Kasumi-1 (cell line): ENCODE data around the gene CEP19.
"Not testable (repeated sequence)": the region's sequence is repeated elsewhere in the genome, so short reads cannot be mapped to it uniquely, and the experiment has no call there.

ENCODE experiments used
- DNase-seq, 2 experiments: peaks; one replicate each; lab custom pipeline; 2025; lab: John Stamatoyannopoulos, UW

The CEP19 gene

GRCh38 chr3:196711838-196712513 lies at the start of gene CEP19, which contains the start of gene PIGX:
CEP19 (minus strand) TSS chr3:196712250; CDS start chr3:196708657, 3,593 bp downstream.
PIGX (plus strand) TSS chr3:196712377.
- DNase-seq = peak; percentile 64 to 68

- no peak for DNase-seq
Observed at GRCh38 chr3:196757876-196758739, 46.1 kb upstream of the CEP19 start.

GRCh38 chr3:196756732-196757131 lies 44.7 kb upstream of the CEP19 start:
- DNase-seq = no peak

- DNase-seq = peak; percentile 25 to 43
Observed at GRCh38 chr3:196754091-196754981, 42.3 kb upstream of the CEP19 start.

- no peak for DNase-seq
Observed at GRCh38 chr3:196753201-196753600, 41.2 kb upstream of the CEP19 start.

DNA sequence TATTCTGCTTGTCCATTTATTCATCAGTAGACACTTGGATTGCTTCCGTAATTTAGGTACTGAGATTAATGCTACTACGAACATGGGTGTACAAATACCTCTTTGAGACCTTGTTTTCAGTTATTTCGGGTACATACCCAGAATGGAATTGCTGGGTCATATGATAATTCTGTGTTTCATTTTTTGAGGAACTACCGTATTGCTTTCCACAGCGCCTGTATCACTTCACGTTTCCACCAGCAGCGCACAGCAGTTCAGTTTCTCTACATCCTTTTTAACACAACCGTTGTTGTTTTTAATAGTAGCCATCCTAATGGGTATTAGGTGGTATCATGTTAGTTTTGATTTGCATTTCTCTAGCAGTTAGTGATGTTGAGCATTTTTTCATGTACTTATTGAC lies 37.1 kb upstream of the CEP19 start:
- peak; percentile 49 to 57 for DNase-seq

- DNase-seq = not testable (repeated sequence)
Observed at GRCh38 chr3:196743569-196743968, 31.5 kb upstream of the CEP19 start.

DNA sequence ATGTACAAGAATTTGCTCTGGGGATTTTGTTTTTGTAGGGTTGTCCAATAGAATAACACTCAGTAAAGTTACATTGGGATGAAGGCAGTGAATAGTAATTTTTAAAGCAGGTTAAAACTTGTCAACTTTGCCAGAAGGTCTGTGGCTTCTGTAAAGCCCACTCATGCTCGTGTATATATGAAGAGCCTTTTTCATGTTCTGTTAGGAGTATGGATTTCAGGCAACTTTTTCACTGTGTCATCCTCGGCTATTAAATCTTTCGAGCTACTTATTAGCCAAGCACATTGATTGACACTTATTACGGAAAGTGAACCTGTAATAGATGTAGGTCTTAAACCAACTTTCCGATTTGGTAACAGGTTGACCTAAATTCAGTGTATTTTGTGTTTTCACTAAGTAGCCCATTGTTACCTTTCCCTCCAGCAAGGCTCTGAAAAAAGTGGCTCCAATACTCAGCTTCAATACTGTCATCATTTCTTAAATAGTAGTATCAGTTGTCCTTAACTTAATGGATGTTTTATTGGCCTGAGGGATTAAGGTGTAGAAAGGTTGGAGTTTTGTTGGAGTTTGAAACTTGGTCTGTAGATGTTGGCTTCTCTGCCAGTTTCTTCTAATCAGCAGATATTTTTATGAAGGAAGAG lies 29.3 kb upstream of the CEP19 start:
- DNase-seq = no peak

DNA sequence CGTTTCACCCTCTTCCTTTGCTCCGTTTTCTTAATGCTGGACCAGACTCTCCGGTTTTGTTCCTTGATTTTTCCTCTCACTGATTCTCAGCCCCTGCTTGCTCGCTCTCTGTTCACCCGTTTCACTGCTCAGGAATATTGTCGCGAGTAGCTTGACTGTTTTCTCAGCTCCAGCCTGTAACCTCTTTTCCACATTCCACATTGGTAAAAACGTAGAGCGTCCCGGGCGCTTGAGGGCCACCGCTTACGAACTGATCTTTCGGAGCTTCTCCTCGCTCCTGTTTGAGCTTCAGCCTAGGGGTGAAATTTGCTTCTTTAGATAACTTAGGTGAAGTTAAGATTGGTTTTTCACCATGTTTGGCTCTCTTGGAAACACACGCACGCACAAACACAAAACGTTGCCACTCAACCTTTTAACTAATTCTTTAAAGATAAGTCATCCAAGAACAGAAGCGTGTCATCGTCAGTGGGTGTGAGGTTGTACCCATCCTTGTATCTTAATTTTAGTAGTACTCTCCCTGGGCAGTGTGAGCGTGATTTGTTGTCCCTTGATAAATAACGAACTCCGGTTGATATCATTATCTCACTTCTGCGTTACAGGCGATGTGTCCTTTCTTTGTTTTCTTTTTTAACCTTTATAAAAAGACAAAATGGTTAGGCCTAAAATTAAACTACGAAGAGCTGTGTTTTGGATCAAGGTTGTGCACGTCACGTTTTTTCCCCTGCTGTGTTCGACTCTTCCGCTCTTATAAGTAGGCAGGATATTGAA lies 28.6 kb upstream of the CEP19 start:
- DNase-seq = peak; percentile 51 to 72

GRCh38 chr3:196739671-196740480 lies 27.8 kb upstream of the CEP19 start, which contains the start of gene PAK2:
PAK2 (plus strand) TSS chr3:196739857; CDS start chr3:196782647, 42,790 bp downstream.
- peak; percentile 91 to 93 for DNase-seq

GRCh38 chr3:196737655-196738054 lies 25.6 kb upstream of the CEP19 start:
- no peak for DNase-seq

DNA sequence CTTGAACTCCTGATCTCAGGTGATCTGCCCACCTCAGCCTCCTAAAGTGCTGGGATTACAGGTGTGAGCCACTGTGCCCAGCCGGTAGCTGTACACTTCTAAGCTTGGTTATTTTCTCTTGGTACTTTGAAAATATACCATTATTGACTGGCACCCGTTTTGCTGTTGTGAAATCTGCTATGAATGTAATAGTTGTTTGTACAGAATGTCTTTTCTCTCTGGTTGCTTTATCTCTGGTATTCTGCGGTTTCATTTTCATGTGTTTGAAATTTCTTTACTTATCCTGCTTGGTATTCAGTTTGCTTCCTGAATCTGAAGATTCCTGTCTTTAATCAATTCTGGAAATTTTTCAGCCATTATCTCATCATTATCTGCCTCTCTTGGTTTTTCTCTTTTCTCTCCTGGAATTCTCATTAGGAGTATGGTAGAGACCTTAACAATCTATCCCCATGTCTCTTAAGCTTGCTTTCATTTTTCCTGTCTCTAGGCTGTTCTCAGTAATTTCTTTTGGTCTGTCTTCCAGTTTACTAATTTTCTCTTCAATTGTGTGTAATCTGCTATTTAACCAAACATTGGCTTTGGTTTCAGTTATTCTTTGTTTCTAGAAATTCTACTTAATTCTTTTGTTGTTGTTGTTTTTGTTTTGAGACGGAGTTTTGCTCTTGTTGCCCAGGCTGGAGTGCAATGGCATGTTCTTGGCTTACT lies 24.8 kb upstream of the CEP19 start:
- DNase-seq = no peak

- no peak for DNase-seq
Observed at GRCh38 chr3:196735751-196736150, 23.7 kb upstream of the CEP19 start.

GRCh38 chr3:196726788-196727675 lies 15.0 kb upstream of the CEP19 start:
- no peak for DNase-seq

DNA sequence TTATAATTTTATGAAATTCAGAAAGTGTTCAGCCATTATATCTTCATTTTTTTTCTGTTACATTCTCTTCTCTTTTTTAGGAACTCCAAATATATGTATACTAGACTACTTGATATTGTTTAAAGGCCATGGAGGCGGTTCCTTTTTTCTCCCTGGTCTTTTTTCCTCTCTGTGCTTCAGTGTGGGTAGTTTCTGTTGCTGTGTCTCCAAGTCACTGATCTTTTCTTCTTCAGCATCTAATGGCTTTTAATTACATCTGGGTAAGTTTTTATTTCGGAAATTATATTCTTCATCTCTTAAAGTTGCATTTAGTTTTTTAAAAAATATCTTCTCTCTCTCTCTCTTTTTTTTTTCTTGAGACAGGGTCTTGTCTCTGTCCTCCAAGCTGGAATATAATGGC lies 9.0 kb upstream of the CEP19 start:
- DNase-seq = no peak

GRCh38 chr3:196717162-196717561 lies 5.1 kb upstream of the CEP19 start:
- DNase-seq = not testable (repeated sequence)

GRCh38 chr3:196712514-196713413 lies 714 bp upstream of the CEP19 start:
- DNase-seq = peak; percentile 18 to 34
